Astrocyte (in vitro differentiated cells and primary cell): Measurements from ENCODE around the gene HOXA4. TPM values are rescaled to one million over a fixed set of nuclear protein-coding genes. Genes with fewer than 3 reads are reported as not detected.

ENCODE experiments used
- DNase-seq: peaks from one replicate; pipeline ENCODE4 v3.0.0-alpha.2; 2010; ENCODE audit warnings: low read depth
- FAIRE-seq: peaks from 2 replicates; lab custom pipeline; 2011; peaks lifted over from hg19 to GRCh38; lab: Jason Lieb, UNC
- H2AFZ ChIP-seq: 2 replicates; pipeline ENCODE4 v1.6.0; 2012; ENCODE audit warnings: low read depth, low read length, inconsistent platforms
- H3K27ac ChIP-seq: 2 replicates; pipeline ENCODE4 v1.5.1; 2011; ENCODE audit warnings: low read depth, low read length, inconsistent platforms
- H3K27me3 ChIP-seq: 2 replicates; pipeline ENCODE4 v1.6.0; 2011; ENCODE audit warnings: low read length, inconsistent platforms; ENCODE audit not compliant: insufficient read depth
- H3K36me3 ChIP-seq: 2 replicates; pipeline ENCODE4 v1.5.1; 2011; ENCODE audit warnings: low read length, inconsistent platforms; ENCODE audit not compliant: insufficient read depth
- H3K4me1 ChIP-seq: 2 replicates; pipeline ENCODE4 v1.5.1; 2011; ENCODE audit warnings: low read length, inconsistent platforms; ENCODE audit not compliant: insufficient read depth
- H3K4me2 ChIP-seq: 2 replicates; pipeline ENCODE4 v1.6.0; 2012; ENCODE audit warnings: low read length, inconsistent platforms
- H3K4me3 ChIP-seq: 2 replicates; pipeline ENCODE4 v1.5.1; 2011; ENCODE audit warnings: low read depth, mild to moderate bottlenecking, low read length, inconsistent platforms; ENCODE audit not compliant: insufficient read depth
- H3K79me2 ChIP-seq: 2 replicates; pipeline ENCODE4 v1.6.0; 2012; ENCODE audit warnings: mild to moderate bottlenecking, low read length, inconsistent platforms; ENCODE audit not compliant: insufficient read depth
- H3K9ac ChIP-seq: 2 replicates; pipeline ENCODE4 v1.6.0; 2012; ENCODE audit warnings: mild to moderate bottlenecking, low read length, inconsistent platforms
- H3K9me3 ChIP-seq: 2 replicates; pipeline ENCODE4 v1.5.1; 2012; ENCODE audit warnings: low read depth, mild to moderate bottlenecking, low read length, inconsistent platforms; ENCODE audit not compliant: insufficient read depth
- H4K20me1 ChIP-seq: 2 replicates; pipeline ENCODE4 v1.6.0; 2012; ENCODE audit warnings: low read length, inconsistent platforms; ENCODE audit not compliant: insufficient read depth
- H3K27ac Mint-ChIP-seq: one replicate; pipeline ENCODE4 v1.8.0; 2021; ENCODE audit warnings: mild to moderate bottlenecking, mixed read lengths; ENCODE audit not compliant: unreplicated experiment
- H3K27me3 Mint-ChIP-seq: one replicate; pipeline ENCODE4 v1.8.0; 2021; ENCODE audit warnings: low read depth, mixed read lengths; ENCODE audit not compliant: unreplicated experiment
- H3K36me3 Mint-ChIP-seq: one replicate; pipeline ENCODE4 v1.8.0; 2021; ENCODE audit warnings: low read depth, mixed read lengths; ENCODE audit not compliant: unreplicated experiment
- H3K4me1 Mint-ChIP-seq: one replicate; pipeline ENCODE4 v1.8.0; 2021; ENCODE audit warnings: low read depth, mixed read lengths; ENCODE audit not compliant: unreplicated experiment
- H3K4me3 Mint-ChIP-seq: one replicate; pipeline ENCODE4 v1.8.0; 2021; ENCODE audit warnings: mild to moderate bottlenecking, moderate library complexity, mixed read lengths; ENCODE audit not compliant: unreplicated experiment
- H3K9me3 Mint-ChIP-seq: one replicate; pipeline ENCODE4 v1.8.0; 2021; ENCODE audit warnings: mild to moderate bottlenecking, mixed read lengths; ENCODE audit not compliant: unreplicated experiment
- CTCF ChIP-seq: IDR thresholded peaks from 2 replicates; pipeline ENCODE4 v1.5.1; 2011; ENCODE audit warnings: low read depth, mild to moderate bottlenecking, inconsistent platforms, low read length, moderate library complexity; ENCODE audit not compliant: insufficient read depth
- EZH2 ChIP-seq: IDR thresholded peaks from 2 replicates; pipeline ENCODE4 v1.6.1; 2012; ENCODE audit warnings: mild to moderate bottlenecking, low read length, inconsistent platforms; ENCODE audit not compliant: insufficient read depth
- total RNA-seq: library from RNA; stranded (reverse); gene quantifications from 2 replicates; pipeline ENCODE4 v1.2.1, GENCODE V29; 2021

The HOXA4 gene
- total RNA-seq, 1 donor from 2014 or later: not detected

GRCh38 chr7:27125986-27126394 is 4.6 kb downstream of the HOXA4 start:
- H3K4me3 Mint-ChIP-seq: no peak overlapping the region
- H3K27me3 ChIP-seq: peaks cover 74% of the 10 kb centered on the region
- no peak overlapping the region for H3K27ac ChIP-seq
- DNase-seq (peak; percentile 12), FAIRE-seq (no peak)
- no peak overlapping the region for H2AFZ ChIP-seq
- H3K4me2 ChIP-seq: no peak overlapping the region
- H3K79me2 ChIP-seq: peaks cover 14% of the 10 kb centered on the region
- H3K9me3 Mint-ChIP-seq: peaks cover 39% of the 10 kb centered on the region
- no peak overlapping the region for H3K27ac Mint-ChIP-seq
- H3K4me1 Mint-ChIP-seq: peaks cover 2% of the 10 kb centered on the region
- H3K36me3 ChIP-seq: no peaks in the 10 kb centered on the region
- peaks cover 2% of the 10 kb centered on the region for H3K36me3 Mint-ChIP-seq
- TF ChIP-seq CTCF: no peak
- TF ChIP-seq EZH2: no peak
- no peaks in the 10 kb centered on the region for H3K9me3 ChIP-seq
- H3K4me1 ChIP-seq: peaks cover 11% of the 10 kb centered on the region
- H3K9ac ChIP-seq: no peak overlapping the region
- H3K27me3 Mint-ChIP-seq: peaks cover 90% of the 10 kb centered on the region
- H3K4me3 ChIP-seq: no peak overlapping the region
- no peaks in the 10 kb centered on the region for H4K20me1 ChIP-seq

DNA sequence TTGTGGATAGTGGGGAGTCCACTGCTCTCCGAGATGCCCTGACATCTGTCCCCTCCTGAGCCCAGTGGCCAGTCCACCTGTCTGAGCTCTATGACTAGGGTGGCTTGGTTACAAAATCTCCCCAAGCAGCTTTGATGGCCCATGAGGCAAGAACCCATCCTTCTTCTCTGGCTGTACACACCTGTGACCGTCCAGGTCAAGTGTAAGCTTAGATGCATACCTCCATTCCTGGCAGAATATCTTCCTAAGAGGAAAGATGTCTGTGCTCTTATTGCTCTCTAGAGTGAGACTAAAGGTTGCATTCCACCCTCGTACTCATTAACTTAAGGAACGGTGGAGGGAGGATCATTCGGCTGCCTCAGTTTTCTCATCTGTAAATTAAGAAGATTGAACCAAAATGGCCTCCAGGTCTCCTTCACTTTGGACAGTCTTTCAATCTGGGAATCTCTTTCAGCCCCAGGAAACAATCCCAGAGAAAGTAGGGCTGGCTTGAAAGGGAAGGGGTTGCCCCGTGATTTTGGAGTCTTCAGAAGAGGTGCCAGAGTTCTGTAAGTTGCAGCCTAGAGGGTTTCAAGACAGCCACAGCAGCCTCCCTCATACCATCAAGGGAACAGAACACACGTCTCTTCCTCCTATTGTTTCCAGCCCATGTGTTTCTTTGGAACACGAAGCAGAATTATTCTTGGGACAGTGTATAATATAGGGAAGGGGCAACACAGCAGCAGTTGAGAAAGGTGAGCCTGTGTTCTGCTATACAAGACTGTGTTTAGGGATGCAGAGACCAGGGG is 5.5 kb downstream of the HOXA4 start:
- H3K36me3 ChIP-seq: no peaks in the 10 kb centered on the region
- H4K20me1 ChIP-seq: no peaks in the 10 kb centered on the region
- no peak overlapping the region for H3K4me3 ChIP-seq
- Mint-ChIP-seq H3K4me1 (peaks cover 2% of the 10 kb centered on the region), H3K9me3 (peaks cover 41% of the 10 kb centered on the region), H3K4me3 (no peak overlapping the region), H3K36me3 (peaks cover 2% of the 10 kb centered on the region), H3K27me3 (peaks cover 97% of the 10 kb centered on the region), H3K27ac (peak overlapping the region; percentile 22)
- H3K27ac ChIP-seq: peak overlapping the region; percentile 84
- peaks cover 18% of the 10 kb centered on the region for H3K79me2 ChIP-seq
- peaks cover 73% of the 10 kb centered on the region for H3K27me3 ChIP-seq
- peaks cover 11% of the 10 kb centered on the region for H3K4me1 ChIP-seq
- no peak for FAIRE-seq
- no peak for TF ChIP-seq CTCF
- no peak for TF ChIP-seq EZH2
- H3K9me3 ChIP-seq: no peaks in the 10 kb centered on the region
- no peak overlapping the region for H3K9ac ChIP-seq
- DNase-seq: no peak
- peak overlapping the region; percentile 83 for H3K4me2 ChIP-seq
- no peak overlapping the region for H2AFZ ChIP-seq
